Hepatocyte (in vitro differentiated cells): ENCODE results near the gene BCOR. TPM values are rescaled to one million over a fixed set of nuclear protein-coding genes. Genes with fewer than 3 reads are reported as not detected.
A peak's percentile ranks its signal among the peaks of the same experiment; 100 is the strongest.

Experiments used
- DNase-seq: peaks from one replicate; pipeline ENCODE4 v3.0.0-alpha.2; 2016; ENCODE audit warnings: low spot score
- H2AFZ ChIP-seq: fragments of 200-600 bp; sonication (generic); 2 replicates; pipeline ENCODE4 v1.6.0; 2016; ENCODE audit warnings: antibody characterized with exemption, mild to moderate bottlenecking
- H3K27ac ChIP-seq: fragments of 200-600 bp; sonication (generic); 2 replicates; pipeline ENCODE4 v1.5.1; 2016; ENCODE audit warnings: mild to moderate bottlenecking
- H3K27me3 ChIP-seq: fragments of 200-600 bp; sonication (generic); 2 replicates; pipeline ENCODE4 v1.6.1; 2016
- H3K36me3 ChIP-seq: fragments of 200-600 bp; sonication (generic); replicated peaks from 2 replicates; pipeline ENCODE4 v1.5.1; 2016; ENCODE audit warnings: low read depth; ENCODE audit not compliant: insufficient read depth
- H3K4me1 ChIP-seq: fragments of 200-600 bp; sonication (generic); 2 replicates; pipeline ENCODE4 v1.5.1; 2016; ENCODE audit warnings: mild to moderate bottlenecking, moderate library complexity; ENCODE audit not compliant: insufficient read depth
- H3K4me2 ChIP-seq: fragments of 200-600 bp; sonication (generic); 2 replicates; pipeline ENCODE4 v1.6.0; 2016
- H3K4me3 ChIP-seq: fragments of 200-600 bp; sonication (generic); 2 replicates; pipeline ENCODE4 v1.5.1; 2016; ENCODE audit warnings: mild to moderate bottlenecking
- H3K79me2 ChIP-seq: fragments of 200-600 bp; sonication (generic); 2 replicates; pipeline ENCODE4 v1.6.0; 2017; ENCODE audit warnings: mild to moderate bottlenecking
- H3K9me2 ChIP-seq: fragments of 200-600 bp; sonication (generic); replicated peaks from 2 replicates; pipeline ENCODE4 v1.6.0; 2017; ENCODE audit warnings: mild to moderate bottlenecking; ENCODE audit not compliant: insufficient read depth
- H3K9me3 ChIP-seq: fragments of 200-600 bp; sonication (generic); 2 replicates; pipeline ENCODE4 v1.5.1; 2016; ENCODE audit warnings: low read depth, mild to moderate bottlenecking
- H4K20me1 ChIP-seq: fragments of 200-600 bp; sonication (generic); 2 replicates; pipeline ENCODE4 v1.6.0; 2016; ENCODE audit warnings: mild to moderate bottlenecking; ENCODE audit not compliant: insufficient read depth, poor library complexity, severe bottlenecking
- EZH2 ChIP-seq: fragments of 200-600 bp; sonication (generic); IDR thresholded peaks from 2 replicates; pipeline ENCODE4 v1.6.1; 2016; ENCODE audit warnings: antibody characterized with exemption, mild to moderate bottlenecking, borderline replicate concordance
- EZH2phosphoT487 ChIP-seq: fragments of 200-600 bp; sonication (generic); IDR thresholded peaks from one replicate; pipeline ENCODE4 v1.6.1; 2018; ENCODE audit warnings: antibody characterized with exemption, mild to moderate bottlenecking, low read depth, moderate library complexity; ENCODE audit not compliant: unreplicated experiment, severe bottlenecking
- WGBS: methylation state at CpG from one replicate; pipeline ENCODE4 v1.1.6; 2016; ENCODE audit warnings: low lambda C conversion rate; ENCODE audit errors: missing lambda C conversion rate; 5-methylcytosine and 5-hydroxymethylcytosine counted together
- polyA plus RNA-seq: library from polyadenylated mRNA; unstranded; fragments of >200 nt; fragmentation: Nextera tagmentation; extraction: Ambion mirVana; gene quantifications from 2 replicates; pipeline ENCODE4 v1.2.1, GENCODE V29; 2016
- total RNA-seq: library from RNA; depleted of rRNA; stranded (reverse); fragments of >200 nt; gene quantifications from 2 replicates; pipeline ENCODE4 v1.2.3, GENCODE V29; 2014
- TF ChIP-seq, protein P1 (sequence below): fragments of 200-600 bp; sonication (generic); IDR thresholded peaks from 2 replicates; pipeline ENCODE4 v1.5.1; 2016; ENCODE audit warnings: antibody characterized with exemption, mild to moderate bottlenecking; ENCODE audit not compliant: poor library complexity

Gene BCOR
- total and polyA plus RNA-seq, 2 experiments from 2014 or later, result 13.6 to 22.9 TPM

DNA sequence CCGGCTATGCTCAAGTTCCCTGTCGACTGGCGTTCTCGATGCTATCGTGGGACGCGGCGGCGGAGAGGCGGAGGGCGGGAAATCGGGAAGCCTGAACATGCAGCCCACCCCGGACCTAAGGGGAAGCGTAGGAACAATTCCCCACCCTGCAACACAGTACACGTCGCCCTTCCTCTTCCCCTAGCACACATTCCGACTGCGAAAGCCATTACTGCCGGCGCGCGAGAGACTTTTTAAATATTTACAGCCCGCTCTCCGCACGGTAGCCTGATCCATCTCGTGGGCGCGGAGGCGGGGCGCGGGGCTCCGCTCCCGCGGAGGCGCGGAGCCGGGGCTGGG, 48.1 kb upstream of the BCOR start:
- WGBS, result 2% methylated on average over 37 of the region's 37 CpGs
- no peak for DNase-seq
- Histone ChIP-seq H3K4me1 (peaks cover 53% of the 10 kb centered on the region), H4K20me1 (no peaks in the 10 kb centered on the region), H3K36me3 (no peaks in the 10 kb centered on the region), H3K4me2 (peak overlapping the region; percentile 99), H3K9me2 (no peaks in the 10 kb centered on the region), H3K9me3 (no peaks in the 10 kb centered on the region), H3K27ac (no peak overlapping the region), H3K27me3 (peaks cover 68% of the 10 kb centered on the region), H3K4me3 (peak overlapping the region; percentile 61), H2AFZ (peak overlapping the region; percentile 22), H3K79me2 (peaks cover 8% of the 10 kb centered on the region)
- TF ChIP-seq EZH2phosphoT487 (peak; percentile 49), EZH2 (peak; percentile 48)
- TF ChIP-seq, protein P1, sequence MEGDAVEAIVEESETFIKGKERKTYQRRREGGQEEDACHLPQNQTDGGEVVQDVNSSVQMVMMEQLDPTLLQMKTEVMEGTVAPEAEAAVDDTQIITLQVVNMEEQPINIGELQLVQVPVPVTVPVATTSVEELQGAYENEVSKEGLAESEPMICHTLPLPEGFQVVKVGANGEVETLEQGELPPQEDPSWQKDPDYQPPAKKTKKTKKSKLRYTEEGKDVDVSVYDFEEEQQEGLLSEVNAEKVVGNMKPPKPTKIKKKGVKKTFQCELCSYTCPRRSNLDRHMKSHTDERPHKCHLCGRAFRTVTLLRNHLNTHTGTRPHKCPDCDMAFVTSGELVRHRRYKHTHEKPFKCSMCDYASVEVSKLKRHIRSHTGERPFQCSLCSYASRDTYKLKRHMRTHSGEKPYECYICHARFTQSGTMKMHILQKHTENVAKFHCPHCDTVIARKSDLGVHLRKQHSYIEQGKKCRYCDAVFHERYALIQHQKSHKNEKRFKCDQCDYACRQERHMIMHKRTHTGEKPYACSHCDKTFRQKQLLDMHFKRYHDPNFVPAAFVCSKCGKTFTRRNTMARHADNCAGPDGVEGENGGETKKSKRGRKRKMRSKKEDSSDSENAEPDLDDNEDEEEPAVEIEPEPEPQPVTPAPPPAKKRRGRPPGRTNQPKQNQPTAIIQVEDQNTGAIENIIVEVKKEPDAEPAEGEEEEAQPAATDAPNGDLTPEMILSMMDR, result no peak

DNA sequence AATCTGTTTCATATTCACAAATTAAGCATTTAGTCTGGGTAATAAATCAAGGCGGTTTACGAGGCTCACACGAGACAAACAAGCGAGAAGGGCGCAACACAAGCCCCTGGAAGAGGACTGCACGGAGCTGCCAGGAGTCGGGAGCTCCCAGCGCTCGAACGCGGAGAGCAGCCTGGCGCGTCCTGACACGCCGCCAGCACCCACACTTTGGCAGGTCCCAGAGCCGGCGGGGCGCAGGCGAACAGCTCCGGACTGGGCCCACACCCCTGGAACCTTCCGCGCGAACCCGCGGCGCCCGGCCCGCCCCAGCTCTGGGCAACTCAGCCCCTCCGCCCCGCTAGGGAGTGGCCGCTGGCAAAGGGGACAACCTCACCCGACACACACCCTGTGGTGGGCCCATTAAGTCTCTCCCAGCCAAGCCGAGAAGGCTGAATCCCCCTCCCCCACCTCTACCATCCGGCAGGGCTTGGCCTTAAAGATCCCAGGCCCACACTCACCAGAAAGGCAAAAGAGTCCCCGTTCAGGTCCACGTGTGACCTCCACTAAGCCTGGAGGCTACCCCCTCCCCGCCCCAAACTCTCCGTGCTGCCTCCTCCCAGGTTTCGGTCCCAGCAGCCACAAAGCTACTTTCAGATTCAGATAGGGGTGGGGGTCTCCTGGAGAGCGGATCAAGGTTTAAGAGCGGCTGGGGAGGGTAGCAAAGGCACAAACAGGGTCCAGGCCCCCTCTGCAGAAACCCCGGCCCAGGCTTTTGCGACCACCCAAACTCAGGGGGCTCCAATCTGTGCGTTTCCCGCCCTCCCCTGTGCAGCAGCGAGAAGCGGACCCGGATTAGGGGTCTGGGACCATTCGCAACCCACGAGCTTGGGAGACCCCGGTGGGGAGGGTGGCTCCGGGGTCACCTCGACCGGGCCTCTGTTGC, 47.5 kb upstream of the BCOR start:
- Histone ChIP-seq H3K4me3 (peak overlapping the region; percentile 61), H3K27me3 (peaks cover 63% of the 10 kb centered on the region), H3K79me2 (peaks cover 8% of the 10 kb centered on the region), H3K27ac (no peak overlapping the region), H2AFZ (peak overlapping the region; percentile 22), H3K4me1 (peaks cover 53% of the 10 kb centered on the region), H3K4me2 (peak overlapping the region; percentile 99), H3K36me3 (no peaks in the 10 kb centered on the region), H3K9me2 (no peaks in the 10 kb centered on the region), H3K9me3 (no peaks in the 10 kb centered on the region), H4K20me1 (no peaks in the 10 kb centered on the region)
- no peak for DNase-seq
- WGBS, result 19% methylated on average over 42 of the region's 54 CpGs
- TF ChIP-seq EZH2 (peak; percentile 29), EZH2phosphoT487 (no peak)
- TF ChIP-seq, protein P1, result no peak

DNA sequence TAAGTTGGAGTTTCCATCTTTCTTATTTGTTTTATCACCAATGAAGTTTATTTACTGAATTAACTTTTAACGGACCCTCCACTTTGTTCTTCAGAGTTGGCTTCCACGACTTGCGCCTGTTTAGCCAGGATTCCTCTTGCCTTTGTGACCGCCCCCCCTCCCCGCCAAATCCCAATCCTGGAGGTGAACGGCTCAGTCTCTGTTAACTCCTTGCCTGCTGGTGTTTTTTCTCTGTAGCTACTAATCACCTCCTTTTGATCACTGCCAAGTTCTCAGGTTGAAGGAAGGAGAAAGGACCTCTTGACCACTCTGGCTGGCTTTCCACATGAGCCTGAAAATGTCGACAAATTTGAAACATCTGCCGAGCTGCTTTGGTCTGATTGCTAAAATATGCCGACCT, 46.8 kb upstream of the BCOR start:
- peaks cover 58% of the 10 kb centered on the region for H3K27me3 ChIP-seq
- WGBS, result 50% methylated on average over 9 of the region's 9 CpGs
- H3K4me3 ChIP-seq, result no peak overlapping the region
- H3K4me2 ChIP-seq, result peak overlapping the region; percentile 99
- H3K4me1 ChIP-seq, result peaks cover 53% of the 10 kb centered on the region
- no peak overlapping the region for H3K27ac ChIP-seq
- peaks cover 8% of the 10 kb centered on the region for H3K79me2 ChIP-seq
- H3K36me3 ChIP-seq, result no peaks in the 10 kb centered on the region
- no peaks in the 10 kb centered on the region for H3K9me2 ChIP-seq
- H4K20me1 ChIP-seq, result no peaks in the 10 kb centered on the region
- H3K9me3 ChIP-seq, result no peaks in the 10 kb centered on the region
- no peak overlapping the region for H2AFZ ChIP-seq
- TF ChIP-seq, protein P1, result no peak
- no peak for TF ChIP-seq EZH2
- no peak for TF ChIP-seq EZH2phosphoT487
- DNase-seq, result no peak
